Right cardiac atrium (tissue), 5 donors: ENCODE results near the gene CMSS1. TPM values are rescaled to one million over a fixed set of nuclear protein-coding genes. Genes with fewer than 3 reads are reported as not detected.
A peak's percentile ranks its signal among the peaks of the same experiment; 100 is the strongest.

Source experiments
- ATAC-seq, 2 donors: fragments of 200-7000 bp; cut with Tn5 transposase; one replicate each; pipeline versions ENCODE4 v1.8.0 to v1.9.1; 2020; ENCODE audit warnings: moderate library complexity in 2 of 2, mild to moderate bottlenecking in 1 of 2
- DNase-seq, 3 donors: peaks; one replicate each; pipeline ENCODE4 v3.0.0-alpha.2; 2020
- H3K27ac ChIP-seq: one replicate; pipeline ENCODE4 v1.5.1; 2013; ENCODE audit warnings: mild to moderate bottlenecking, low read length, control low read depth, moderate library complexity
- H3K27me3 ChIP-seq: one replicate; pipeline ENCODE4 v1.6.1; 2013; ENCODE audit not compliant: control insufficient read depth, insufficient read depth
- H3K4me1 ChIP-seq: one replicate; pipeline ENCODE4 v1.6.1; 2013; ENCODE audit warnings: low read length; ENCODE audit not compliant: control insufficient read depth, insufficient read depth
- H3K4me3 ChIP-seq: one replicate; pipeline ENCODE4 v1.5.1; 2013; ENCODE audit warnings: low read length, control low read depth
- H3K9me3 ChIP-seq: one replicate; pipeline ENCODE4 v1.6.1; 2013; ENCODE audit warnings: low read length; ENCODE audit not compliant: control insufficient read depth
- WGBS: extraction: QIAGEN DNeasy Blood & Tissue Kit; methylation state at CpG from one replicate; pipeline ENCODE4 v1.1.7; 2013; 5-methylcytosine and 5-hydroxymethylcytosine counted together
- intact Hi-C, 4 donors: fragments of 100-400 bp; cut with DNase I; formaldehyde crosslinking; loops; one replicate each; pipeline versions ENCODE4 v1.11.0 to v1.14.0; 2022 to 2023
- polyA plus RNA-seq: library from polyadenylated mRNA; stranded (reverse); fragments of 200-250 nt; gene quantifications from one replicate; pipeline ENCODE4 v1.2.3, GENCODE V29; 2013
- total RNA-seq, 4 donors: library from RNA; stranded (reverse); fragmentation: NEBNext Ultra II Directional; extraction: Animal tissue kit (Norgen Biotek cat#: 25700); gene quantifications; one replicate each; pipeline ENCODE4 v1.2.1, GENCODE V29; 2021
- donor health status: healthy with polysubstance abuse.
- donor health status: DM: no; HTN: yes; CAD: no.
- donor health status: DM: no; HTN: no; CAD: no.
- donor health status: DM: no; HTN: yes; CAD: no; lungs with severe emphysema.
- donor health status: DM: yes; HTN: yes; CAD: no.

CMSS1 gene
- total and polyA plus RNA-seq, 5 donors: 18.9 to 33.8 (median 26.6) TPM

- Histone ChIP-seq H3K27me3 (no peaks in the 10 kb centered on the region), H3K9me3 (no peaks in the 10 kb centered on the region), H3K27ac (no peak overlapping the region), H3K4me1 (peaks cover 1% of the 10 kb centered on the region), H3K4me3 (no peak overlapping the region)
- DNase-seq: no peak
- whole genome bisulfite sequencing: 89% methylated on average over 6 of the region's 6 CpGs
- ATAC-seq: peak in 1 of 2 donors; percentile 47
- intact Hi-C loops: no loop called here
These were observed 353.7 kb downstream of the CMSS1 start for GRCh38 chr3:100171211-100171914.

GRCh38 chr3:100173961-100174360 is 356.3 kb downstream of the CMSS1 start:
- Histone ChIP-seq H3K4me3 (no peak overlapping the region), H3K27ac (no peak overlapping the region), H3K9me3 (no peaks in the 10 kb centered on the region), H3K4me1 (no peaks in the 10 kb centered on the region), H3K27me3 (no peaks in the 10 kb centered on the region)
- WGBS: 82% methylated on average over 1 of the region's 1 CpG
- intact Hi-C loops: no loop called here
- no peak for ATAC-seq
- DNase-seq: no peak

GRCh38 chr3:100175637-100176280 is 358.1 kb downstream of the CMSS1 start:
- Histone ChIP-seq H3K4me1 (no peaks in the 10 kb centered on the region), H3K27me3 (no peaks in the 10 kb centered on the region), H3K9me3 (no peaks in the 10 kb centered on the region), H3K27ac (peak overlapping the region; percentile 24), H3K4me3 (no peak overlapping the region)
- intact Hi-C loops: no loop called here
- no peak for DNase-seq
- 72% methylated on average over 6 of the region's 6 CpGs for WGBS
- ATAC-seq: no peak

- DNase-seq: no peak
- Histone ChIP-seq H3K4me1 (no peaks in the 10 kb centered on the region), H3K27ac (no peak overlapping the region), H3K27me3 (no peaks in the 10 kb centered on the region), H3K4me3 (no peak overlapping the region), H3K9me3 (no peaks in the 10 kb centered on the region)
- no peak for ATAC-seq
- intact Hi-C loops: no loop called here
- WGBS: 96% methylated on average over 4 of the region's 4 CpGs
These were observed 362.2 kb downstream of the CMSS1 start for GRCh38 chr3:100179692-100180349.

GRCh38 chr3:100183608-100184125 is 366.0 kb downstream of the CMSS1 start:
- 96% methylated on average over 1 of the region's 1 CpG for WGBS
- no peak for ATAC-seq
- intact Hi-C loops: no loop called here
- Histone ChIP-seq H3K27ac (no peak overlapping the region), H3K4me1 (peaks cover 6% of the 10 kb centered on the region), H3K9me3 (no peaks in the 10 kb centered on the region), H3K4me3 (no peak overlapping the region), H3K27me3 (no peaks in the 10 kb centered on the region)
- DNase-seq: no peak

- ATAC-seq: peak; percentile 34 to 38
- 39% methylated on average over 2 of the region's 2 CpGs for WGBS
- Histone ChIP-seq H3K4me3 (no peak overlapping the region), H3K9me3 (no peaks in the 10 kb centered on the region), H3K27me3 (no peaks in the 10 kb centered on the region), H3K4me1 (peaks cover 6% of the 10 kb centered on the region), H3K27ac (no peak overlapping the region)
- DNase-seq: no peak
- intact Hi-C loops: no loop called here
These were observed 367.4 kb downstream of the CMSS1 start for GRCh38 chr3:100184948-100185570.

- peak overlapping the region; percentile 48 for H3K27ac ChIP-seq
These were observed 368.2 kb downstream of the CMSS1 start for GRCh38 chr3:100185847-100186246.

GRCh38 chr3:100189444-100189964 is 371.8 kb downstream of the CMSS1 start:
- ATAC-seq (peak; percentile 59 to 77), DNase-seq (no peak)
- peaks cover 6% of the 10 kb centered on the region for H3K4me1 ChIP-seq
- no peak overlapping the region for H3K27ac ChIP-seq
- H3K9me3 ChIP-seq: no peaks in the 10 kb centered on the region
- intact Hi-C loops: no loop called here
- 80% methylated on average over 4 of the region's 4 CpGs for WGBS
- H3K27me3 ChIP-seq: no peaks in the 10 kb centered on the region
- no peak overlapping the region for H3K4me3 ChIP-seq

More at GRCh38 chr3:100185847-100186246, 368.2 kb downstream of the CMSS1 start:
- no peak for DNase-seq
- 67% methylated on average over 5 of the region's 5 CpGs for WGBS
- intact Hi-C loops: no loop called here
- Histone ChIP-seq H3K4me3 (no peak overlapping the region), H3K4me1 (peaks cover 6% of the 10 kb centered on the region), H3K9me3 (no peaks in the 10 kb centered on the region), H3K27me3 (no peaks in the 10 kb centered on the region)
- peak; percentile 60 to 84 for ATAC-seq

- 97% methylated on average over 5 of the region's 5 CpGs for WGBS
- Histone ChIP-seq H3K4me3 (no peak overlapping the region), H3K4me1 (no peaks in the 10 kb centered on the region), H3K27ac (no peak overlapping the region), H3K27me3 (no peaks in the 10 kb centered on the region), H3K9me3 (no peaks in the 10 kb centered on the region)
- intact Hi-C loops: no loop called here
- no peak for ATAC-seq
- no peak for DNase-seq
These were observed 377.7 kb downstream of the CMSS1 start for GRCh38 chr3:100195375-100195774.

GRCh38 chr3:100197876-100198275 is 380.2 kb downstream of the CMSS1 start:
- 93% methylated on average over 8 of the region's 8 CpGs for WGBS
- intact Hi-C loops: no loop called here
- no peaks in the 10 kb centered on the region for H3K27me3 ChIP-seq
- ATAC-seq (no peak), DNase-seq (no peak)
- no peak overlapping the region for H3K4me3 ChIP-seq
- no peaks in the 10 kb centered on the region for H3K4me1 ChIP-seq
- no peaks in the 10 kb centered on the region for H3K9me3 ChIP-seq
- H3K27ac ChIP-seq: no peak overlapping the region
